ENCODE measurements around the gene OR14A2. TPM values are rescaled to one million over a fixed set of nuclear protein-coding genes. Genes with fewer than 3 reads are reported as not detected.
"Not testable (repeated sequence)": the region's sequence is repeated elsewhere in the genome, so short reads cannot be mapped to it uniquely, and the experiment has no call there.

OR14A2 gene
- total RNA-seq, 2 donors from 2014 or later: not detected

GRCh38 chr1:247713753-247714152 lies 34.2 kb downstream of the OR14A2 start:
- DNase-seq (no peak), ATAC-seq (no peak)
- H3K36me3 Mint-ChIP-seq (ENCODE audit: low read depth): no peaks in the 10 kb centered on the region
- no peaks in the 10 kb centered on the region for H3K9me3 ChIP-seq (ENCODE audit: control insufficient read depth, low read length, poor library complexity, severe bottlenecking)
- no peak overlapping the region for H3K4me3 Mint-ChIP-seq
- H3K4me1 Mint-ChIP-seq: no peaks in the 10 kb centered on the region
- peaks cover 5% of the 10 kb centered on the region for H3K27me3 Mint-ChIP-seq
- H3K27ac Mint-ChIP-seq: no peak overlapping the region

- not testable (repeated sequence) for DNase-seq; H3K4me3 Mint-ChIP-seq; H3K36me3 Mint-ChIP-seq (ENCODE audit: low read depth); H3K27me3 Mint-ChIP-seq; ATAC-seq; H3K27ac Mint-ChIP-seq; H3K9me3 ChIP-seq (ENCODE audit: control insufficient read depth, low read length, poor library complexity, severe bottlenecking); H3K4me1 Mint-ChIP-seq
Measured at GRCh38 chr1:247710681-247711080, 37.3 kb downstream of the OR14A2 start.

GRCh38 chr1:247701338-247701737 lies 46.6 kb downstream of the OR14A2 start:
- no peaks in the 10 kb centered on the region for H3K9me3 ChIP-seq (ENCODE audit: control insufficient read depth, low read length, poor library complexity, severe bottlenecking)
- no peak overlapping the region for H3K27ac Mint-ChIP-seq
- no peaks in the 10 kb centered on the region for H3K4me1 Mint-ChIP-seq
- no peaks in the 10 kb centered on the region for H3K36me3 Mint-ChIP-seq (ENCODE audit: low read depth)
- no peak overlapping the region for H3K4me3 Mint-ChIP-seq
- H3K27me3 Mint-ChIP-seq: no peaks in the 10 kb centered on the region
- DNase-seq (no peak), ATAC-seq (no peak)

GRCh38 chr1:247681288-247681897 lies 66.5 kb downstream of the OR14A2 start:
- H3K9me3 ChIP-seq (ENCODE audit: control insufficient read depth, low read length, poor library complexity, severe bottlenecking): no peaks in the 10 kb centered on the region
- ATAC-seq (no peak), DNase-seq (no peak)
- Mint-ChIP-seq H3K4me3 (no peak overlapping the region), H3K4me1 (no peaks in the 10 kb centered on the region), H3K27me3 (peaks cover 14% of the 10 kb centered on the region), H3K27ac (no peak overlapping the region), H3K36me3 (ENCODE audit: low read depth) (no peaks in the 10 kb centered on the region)

GRCh38 chr1:247680171-247680570 lies 67.8 kb downstream of the OR14A2 start:
- Mint-ChIP-seq H3K4me3 (no peak overlapping the region), H3K4me1 (no peaks in the 10 kb centered on the region), H3K36me3 (ENCODE audit: low read depth) (no peaks in the 10 kb centered on the region), H3K27me3 (peaks cover 10% of the 10 kb centered on the region), H3K27ac (no peak overlapping the region)
- ATAC-seq (no peak), DNase-seq (no peak)
- H3K9me3 ChIP-seq (ENCODE audit: control insufficient read depth, low read length, poor library complexity, severe bottlenecking): no peaks in the 10 kb centered on the region

GRCh38 chr1:247679639-247680038 lies 68.3 kb downstream of the OR14A2 start, which contains the start of gene OR13G1:
Gene OR13G1, minus strand, starts transcription at chr1:247679739. Its CDS starts 6,698 bp downstream, at chr1:247673041.
- H3K4me3 Mint-ChIP-seq: no peak within 1 kb of the TSS
- no peak within 1 kb of the TSS for H3K27ac Mint-ChIP-seq
- H3K36me3 Mint-ChIP-seq (ENCODE audit: low read depth): no peaks in the 10 kb centered on the region
- no peaks in the 10 kb centered on the region for H3K9me3 ChIP-seq (ENCODE audit: control insufficient read depth, low read length, poor library complexity, severe bottlenecking)
- H3K27me3 Mint-ChIP-seq: peaks cover 10% of the 10 kb centered on the region
- H3K4me1 Mint-ChIP-seq: no peaks in the 10 kb centered on the region
- no peak for ATAC-seq
- DNase-seq: no peak

Other genes with a start within 250 kb of the OR14A2 start
- not detected for gene OR2C3, start 211.7 kb downstream of the OR14A2 start, total RNA-seq
- 1 to 10 TPM; 1.7 to 2.2 TPM for gene GCSAML, start 199.0 kb downstream of the OR14A2 start, total RNA-seq
- gene OR2G2, start 159.8 kb downstream of the OR14A2 start, total RNA-seq: not detected
- gene OR2G3, start 142.6 kb downstream of the OR14A2 start, total RNA-seq: not detected
- not detected for gene OR13G1, start 68.4 kb downstream of the OR14A2 start, total RNA-seq
- not detected for gene OR6F1, start 31.5 kb downstream of the OR14A2 start, total RNA-seq
- not detected for gene OR14K1, start 9.5 kb downstream of the OR14A2 start, total RNA-seq
- not detected for gene OR1C1, start 12.4 kb upstream of the OR14A2 start, total RNA-seq
- gene OR14A16, start 76.0 kb upstream of the OR14A2 start, total RNA-seq: not detected
- 1 to 10 TPM in 1 of 2 donors, not detected in 1; 1.3 TPM for gene OR11L1, start 93.8 kb upstream of the OR14A2 start, total RNA-seq
- gene TRIM58, start 109.0 kb upstream of the OR14A2 start, total RNA-seq: 10 to 100 TPM in 1 of 2 donors, 1 to 10 TPM in 1; 1.2 to 44.2 TPM
- gene OR2W3, start 147.4 kb upstream of the OR14A2 start, total RNA-seq: 1 to 10 TPM in 1 of 2 donors, under 1 TPM in 1; 0.72 to 6.6 TPM
- gene OR2T8, start 172.1 kb upstream of the OR14A2 start, total RNA-seq: under 1 TPM in 1 of 2 donors, not detected in 1; 0.30 TPM
- gene OR2AJ1, start 176.7 kb upstream of the OR14A2 start, total RNA-seq: under 1 TPM in 1 of 2 donors, not detected in 1; 0.15 TPM
- gene OR2L8, start 200.7 kb upstream of the OR14A2 start, total RNA-seq: under 1 TPM; 0.50 to 0.62 TPM
- under 1 TPM in 1 of 2 donors, not detected in 1; 0.37 TPM for gene OR2AK2, start 217.1 kb upstream of the OR14A2 start, total RNA-seq